Measurements from ENCODE around the gene MBOAT7. TPM values are rescaled to one million over a fixed set of nuclear protein-coding genes. Genes with fewer than 3 reads are reported as not detected.

The MBOAT7 gene
- total and polyA plus RNA-seq, 2 of the 8 experiments (the other 6 are each of a cell fraction or from before 2014, with no cell fraction given), result 85.5 to 90.9 TPM

DNA sequence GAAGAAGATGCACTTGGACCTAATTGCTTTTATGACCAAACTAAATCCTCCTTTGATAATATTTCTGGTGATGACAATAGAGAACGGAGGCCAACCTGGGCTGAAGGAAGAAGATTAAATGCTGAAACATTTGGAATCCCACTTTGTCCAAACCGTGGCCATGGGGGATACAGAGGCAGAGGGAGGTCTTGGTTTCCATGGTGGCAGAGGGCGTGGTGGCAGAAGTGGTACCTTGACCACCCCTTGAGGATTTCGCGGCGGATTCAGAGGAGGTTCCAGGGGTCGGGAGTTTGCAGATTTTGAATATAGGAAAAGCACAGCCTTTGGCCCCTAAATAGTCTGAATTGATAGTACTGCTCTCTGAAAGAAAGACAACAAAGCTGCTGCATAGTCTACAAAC is 40.7 kb upstream of the MBOAT7 start (continued):
- no peak for TF ChIP-seq BCL11A (IDR thresholded peaks at IDR 0.05; ENCODE audit: low read depth in 2 of 2, low read length in 2 of 2)
- no peak for TF ChIP-seq CREB1 (IDR thresholded peaks at IDR 0.05)
- no peak for TF ChIP-seq SIX5 (IDR thresholded peaks at IDR 0.05; ENCODE audit: low read depth, low read length)
- TF ChIP-seq RNF2 (IDR thresholded peaks at IDR 0.05; ENCODE audit: borderline replicate concordance, low read depth, low read length, missing control alignments, poor library complexity, severe bottlenecking), result no peak
- TF ChIP-seq, protein P1, sequence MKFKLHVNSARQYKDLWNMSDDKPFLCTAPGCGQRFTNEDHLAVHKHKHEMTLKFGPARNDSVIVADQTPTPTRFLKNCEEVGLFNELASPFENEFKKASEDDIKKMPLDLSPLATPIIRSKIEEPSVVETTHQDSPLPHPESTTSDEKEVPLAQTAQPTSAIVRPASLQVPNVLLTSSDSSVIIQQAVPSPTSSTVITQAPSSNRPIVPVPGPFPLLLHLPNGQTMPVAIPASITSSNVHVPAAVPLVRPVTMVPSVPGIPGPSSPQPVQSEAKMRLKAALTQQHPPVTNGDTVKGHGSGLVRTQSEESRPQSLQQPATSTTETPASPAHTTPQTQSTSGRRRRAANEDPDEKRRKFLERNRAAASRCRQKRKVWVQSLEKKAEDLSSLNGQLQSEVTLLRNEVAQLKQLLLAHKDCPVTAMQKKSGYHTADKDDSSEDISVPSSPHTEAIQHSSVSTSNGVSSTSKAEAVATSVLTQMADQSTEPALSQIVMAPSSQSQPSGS (IDR thresholded peaks at IDR 0.05; ENCODE audit: low read length), result no peak
